Measurements from ENCODE around the gene UMAD1. TPM values are rescaled to one million over a fixed set of nuclear protein-coding genes. Genes with fewer than 3 reads are reported as not detected.

Gene UMAD1
- total and polyA plus RNA-seq, 12 donors: 7.4 to 77.4 (median 24.4) TPM

- Histone ChIP-seq H3K9me3 (replicated peaks in 1 of 3) (no peaks in the 10 kb centered on the region), H3K4me1 (replicated peaks in 1 of 2) (no peaks in the 10 kb centered on the region), H3K27me3 (no peaks in the 10 kb centered on the region), H3K4me3 (no peak overlapping the region), H3K27ac (no peak overlapping the region), H3K36me3 (replicated peaks in 1 of 2) (no peaks in the 10 kb centered on the region)
- DNase-seq: no peak
- TF ChIP-seq POLR2A (IDR thresholded peaks at IDR 0.05): no peak
- no peak for TF ChIP-seq CTCF (IDR thresholded peaks at IDR 0.05)
- intact Hi-C loops (cut with DNase I): no loop called here
- WGBS, 4 donors: 92 to 97% (median 94%) methylated on average over 3 of the region's 3 CpGs
These were observed 273.0 kb downstream of the UMAD1 start for GRCh38 chr7:7913504-7913903.

- no peak for DNase-seq
- no peak overlapping the region for H3K27ac ChIP-seq
- intact Hi-C loops (cut with DNase I): no loop called here
- H3K36me3 ChIP-seq (replicated peaks in 1 of 2): no peaks in the 10 kb centered on the region
- no peaks in the 10 kb centered on the region for H3K4me1 ChIP-seq (replicated peaks in 1 of 2)
- H3K9me3 ChIP-seq (replicated peaks in 1 of 3): no peaks in the 10 kb centered on the region
- H3K27me3 ChIP-seq: no peaks in the 10 kb centered on the region
- no peak for TF ChIP-seq CTCF (IDR thresholded peaks at IDR 0.05)
- TF ChIP-seq POLR2A (IDR thresholded peaks at IDR 0.05): no peak
- no peak overlapping the region for H3K4me3 ChIP-seq
- 96 to 100% (median 97%) methylated on average over 2 of the region's 2 CpGs for WGBS, 4 donors
These were observed 274.0 kb downstream of the UMAD1 start for GRCh38 chr7:7914547-7914946.

- Histone ChIP-seq H3K4me3 (no peak overlapping the region), H3K4me1 (replicated peaks in 1 of 2) (no peaks in the 10 kb centered on the region), H3K27ac (no peak overlapping the region), H3K36me3 (replicated peaks in 1 of 2) (no peaks in the 10 kb centered on the region), H3K9me3 (replicated peaks in 1 of 3) (no peaks in the 10 kb centered on the region), H3K27me3 (no peaks in the 10 kb centered on the region)
- no peak for DNase-seq
- intact Hi-C loops (cut with DNase I): no loop called here
- no peak for TF ChIP-seq CTCF (IDR thresholded peaks at IDR 0.05)
- no peak for TF ChIP-seq POLR2A (IDR thresholded peaks at IDR 0.05)
- 67 to 100% (median 79%) methylated on average over 1 of the region's 1 CpG for WGBS, 4 donors
These were observed 275.5 kb downstream of the UMAD1 start for GRCh38 chr7:7916064-7916463.

- no peaks in the 10 kb centered on the region for H3K27me3 ChIP-seq
- H3K27ac ChIP-seq: no peak overlapping the region
- H3K36me3 ChIP-seq (replicated peaks in 1 of 2): no peaks in the 10 kb centered on the region
- H3K4me3 ChIP-seq: no peak overlapping the region
- no peaks in the 10 kb centered on the region for H3K4me1 ChIP-seq (replicated peaks in 1 of 2)
- no peaks in the 10 kb centered on the region for H3K9me3 ChIP-seq (replicated peaks in 1 of 3)
- no peak for DNase-seq
- 92 to 100% (median 97%) methylated on average over 1 of the region's 1 CpG for WGBS, 4 donors
- intact Hi-C loops (cut with DNase I): no loop called here
- TF ChIP-seq POLR2A (IDR thresholded peaks at IDR 0.05) (no peak), CTCF (IDR thresholded peaks at IDR 0.05) (no peak)
These were observed 277.0 kb downstream of the UMAD1 start for GRCh38 chr7:7917593-7917992.
